Amygdala (tissue), 56 donors: ENCODE data around the gene LARP4B.

ENCODE experiments used
- DNase-seq, 56 donors: peaks; one replicate each; lab custom pipeline; 2025; lab: John Stamatoyannopoulos, UW

The LARP4B gene

DNA sequence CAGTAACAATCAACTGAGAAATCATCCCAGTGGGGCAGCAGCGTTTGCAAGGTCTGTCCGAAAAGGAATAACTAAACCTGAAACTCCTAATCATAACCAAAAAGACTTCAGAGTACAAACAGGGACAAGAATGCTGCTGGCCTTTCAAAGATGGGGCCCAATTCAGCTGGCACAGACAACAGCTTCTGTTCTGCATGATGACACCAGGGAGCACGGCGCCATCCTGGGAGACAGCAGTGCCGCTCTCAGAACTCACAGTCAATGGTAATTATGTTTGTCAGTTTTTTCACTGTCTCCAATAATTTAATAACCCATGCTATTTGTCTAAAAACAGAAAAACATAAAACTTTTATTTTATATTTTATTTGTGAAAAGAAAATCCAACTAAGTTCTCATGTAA, 90.0 kb downstream of the LARP4B start:
- peak in 1 of 56 donors; percentile 27 for DNase-seq

DNA sequence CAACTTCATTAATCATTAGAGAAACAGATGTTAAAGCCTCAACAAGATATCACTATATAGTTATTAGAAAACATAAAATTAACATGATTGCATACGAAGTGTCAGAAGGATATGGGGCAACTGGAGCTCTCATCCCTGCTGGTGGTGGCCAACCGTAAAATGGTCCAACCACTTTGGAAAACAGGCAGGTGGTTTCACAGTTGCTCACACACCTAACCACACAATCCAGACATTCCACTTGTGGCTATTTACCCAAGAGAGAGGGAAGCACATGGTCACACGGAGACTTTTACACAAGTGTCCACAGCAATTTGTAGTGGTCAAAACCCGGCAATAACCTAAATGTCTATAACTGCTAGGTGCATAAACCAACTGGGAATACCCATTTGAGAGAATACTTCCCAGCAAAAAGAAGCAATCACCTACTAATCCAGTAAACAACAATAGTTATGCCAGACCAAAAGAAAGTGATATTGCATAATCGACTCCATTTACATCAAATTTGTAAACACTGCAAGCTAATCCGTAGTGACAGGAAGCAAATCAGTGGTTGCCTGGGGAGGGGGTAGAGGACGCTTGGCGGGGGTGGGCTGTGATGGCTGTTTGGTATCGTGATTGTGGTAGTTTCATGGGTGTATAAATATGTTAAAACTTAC, 91.8 kb downstream of the LARP4B start:
- no peak for DNase-seq

DNA sequence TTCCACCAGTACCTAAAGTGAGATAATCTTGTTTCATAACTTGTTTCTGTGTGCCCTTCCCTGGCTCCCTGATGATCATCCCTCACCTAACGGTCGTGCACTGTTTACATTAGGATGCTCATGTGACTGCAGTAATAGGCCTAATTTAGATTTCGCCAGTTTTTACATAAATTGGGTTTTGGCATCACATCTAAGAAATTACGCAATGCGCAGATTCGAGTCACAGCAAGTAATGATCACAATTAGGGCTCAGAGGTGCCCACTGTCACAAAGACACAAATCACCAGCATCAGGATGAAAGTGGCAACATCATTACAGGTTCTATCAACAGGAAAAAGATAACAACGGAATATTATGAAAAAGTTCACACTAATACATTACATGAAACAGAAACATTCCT, 94.7 kb downstream of the LARP4B start:
- no peak for DNase-seq

DNA sequence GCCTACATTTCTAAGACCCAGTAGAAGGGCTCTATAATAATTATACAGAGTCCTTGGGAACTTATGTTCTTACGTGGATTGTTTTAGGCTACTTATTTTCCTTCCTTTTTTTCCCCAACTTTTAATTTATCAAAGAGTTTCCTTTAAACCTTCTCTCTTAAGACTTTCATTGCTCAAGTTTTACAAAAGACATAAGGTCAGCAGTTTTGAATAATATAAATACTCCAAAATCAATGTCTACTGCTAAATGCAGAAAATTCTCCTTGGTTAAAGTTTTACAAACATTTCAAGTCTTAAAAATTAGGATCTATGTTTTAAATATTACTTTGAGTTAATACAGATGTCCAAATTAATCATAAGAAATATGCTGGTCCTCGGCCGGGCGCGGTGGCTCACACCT, 97.0 kb downstream of the LARP4B start:
- DNase-seq: no peak

DNA sequence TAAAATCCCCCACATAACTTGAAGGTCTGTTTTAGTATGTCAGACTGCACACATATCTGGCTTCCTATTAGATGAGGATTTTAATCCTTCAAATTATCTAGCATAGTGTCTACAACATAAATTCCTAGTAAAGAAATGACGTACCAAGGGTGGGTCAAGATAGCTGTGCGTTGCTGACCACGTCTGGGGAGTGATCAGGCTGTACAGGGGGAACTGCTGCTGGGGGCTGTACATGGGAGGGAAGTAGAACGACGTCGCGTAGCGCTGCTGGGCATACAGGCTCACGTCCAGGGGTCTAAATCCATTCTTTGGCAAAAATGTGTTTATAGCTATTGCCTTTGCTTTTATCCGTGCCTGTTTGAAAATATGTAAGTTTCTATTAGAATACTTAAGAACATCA, 102.3 kb downstream of the LARP4B start:
- DNase-seq: no peak

DNA sequence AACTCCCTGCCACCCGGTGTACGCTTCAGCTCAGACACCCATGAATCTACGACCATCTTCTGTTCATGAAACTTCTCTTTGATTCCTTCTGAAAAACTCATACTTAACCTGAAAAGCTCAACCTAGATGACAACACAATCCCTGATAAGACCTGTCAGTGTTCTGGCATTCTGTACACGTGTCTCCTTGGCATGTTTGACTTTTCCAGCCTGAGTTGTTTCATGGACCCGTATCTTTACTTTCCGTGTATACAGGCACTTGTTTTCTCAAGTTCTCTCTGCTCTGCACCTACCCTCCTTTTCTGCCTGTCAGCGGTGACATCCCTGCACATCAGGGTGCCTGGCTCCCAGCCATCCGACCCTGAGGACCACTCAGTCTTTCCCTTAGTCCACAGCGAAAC, 103.3 kb downstream of the LARP4B start:
- no peak for DNase-seq

DNA sequence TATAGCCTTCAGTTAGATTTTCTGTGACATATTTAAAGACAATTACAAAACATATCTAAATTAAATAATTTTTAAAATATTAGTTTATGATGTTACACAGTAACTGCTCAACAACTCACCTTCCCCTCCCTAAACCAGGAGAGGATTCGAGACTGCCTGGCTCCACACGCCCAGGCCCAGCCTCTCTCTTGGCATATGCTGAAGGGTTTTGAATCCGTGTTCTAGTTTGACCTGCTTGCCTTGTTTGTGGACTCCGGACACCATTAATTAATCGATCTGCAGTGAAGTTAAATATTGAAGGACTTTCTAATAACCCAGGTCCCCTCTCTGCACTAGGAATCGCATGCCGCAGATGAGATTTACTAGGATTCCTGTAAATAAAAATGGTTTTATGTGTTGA, 106.6 kb downstream of the LARP4B start:
- DNase-seq: no peak

DNA sequence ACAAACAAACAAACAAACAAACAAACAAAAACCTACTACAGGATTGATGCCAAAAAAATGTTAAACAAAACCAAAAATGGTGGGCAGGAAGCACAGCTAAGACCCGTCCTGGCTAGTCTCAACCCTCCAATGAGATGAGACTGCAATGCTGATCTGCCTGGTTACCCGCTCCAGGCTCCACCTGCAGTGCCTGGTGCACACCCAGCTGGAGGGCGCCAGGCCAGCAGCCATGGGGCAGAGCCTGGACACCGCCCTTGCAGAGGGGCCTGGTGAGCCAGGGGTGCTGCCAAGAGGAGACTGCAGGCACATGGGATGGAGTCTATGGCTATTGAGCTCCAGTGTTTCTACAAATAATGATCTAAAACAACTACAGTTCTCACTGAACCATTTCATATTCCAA, 107.0 kb downstream of the LARP4B start:
- DNase-seq: peak in 1 of 56 donors; percentile 14

DNA sequence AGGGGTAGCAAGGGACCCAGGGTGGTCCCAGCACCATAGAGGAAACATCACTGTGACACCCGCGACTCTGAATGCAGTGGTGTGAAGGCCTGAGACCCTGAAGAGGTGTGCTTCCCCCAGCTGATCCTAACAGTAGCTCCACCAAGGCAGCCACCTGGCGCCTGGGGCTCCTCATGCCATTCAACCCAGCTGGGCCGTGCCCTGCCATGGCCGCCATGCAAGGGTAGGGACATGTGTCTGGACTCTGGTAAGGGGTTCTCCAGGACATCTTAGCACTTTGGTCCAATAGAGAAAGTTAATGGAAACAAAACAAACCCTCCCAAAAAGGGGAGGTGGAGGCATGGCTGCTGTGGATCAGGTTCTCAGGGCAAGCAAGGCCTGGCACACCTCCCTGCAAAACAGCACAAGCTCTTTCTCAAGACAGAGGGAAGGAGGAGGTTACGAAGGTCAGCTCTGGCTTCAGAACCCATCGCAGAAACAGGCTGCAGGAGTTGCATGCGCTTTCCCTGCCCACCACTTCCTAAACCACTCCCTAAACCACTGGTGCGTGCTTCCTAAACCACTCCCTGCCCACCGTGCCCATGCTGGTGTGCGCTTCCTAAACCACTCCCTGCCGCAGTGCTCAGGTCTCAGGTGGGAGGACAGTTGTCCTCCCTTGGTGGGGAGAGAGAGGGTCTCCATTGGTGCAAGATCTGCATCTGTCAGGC, 108.7 kb downstream of the LARP4B start:
- DNase-seq: no peak

DNA sequence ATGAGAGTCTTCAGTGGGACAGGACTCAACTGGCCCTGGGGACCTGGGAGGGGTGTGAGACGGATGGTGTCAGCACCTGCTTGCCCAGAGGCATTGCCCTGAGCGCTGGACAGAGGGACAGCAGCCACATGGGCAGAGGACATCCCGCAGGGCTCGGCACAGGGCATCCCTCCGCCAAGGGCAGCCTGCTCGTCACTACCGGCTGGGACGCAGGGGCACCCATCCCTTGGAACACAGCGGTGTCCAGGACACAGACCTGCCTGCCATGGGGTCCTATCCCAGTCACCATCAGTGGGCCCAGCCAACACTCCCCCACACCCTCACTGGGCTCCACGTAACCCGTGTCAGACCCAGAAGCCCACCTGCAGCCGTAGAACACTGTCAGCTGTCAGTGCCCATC, 109.3 kb downstream of the LARP4B start:
- DNase-seq: no peak

DNA sequence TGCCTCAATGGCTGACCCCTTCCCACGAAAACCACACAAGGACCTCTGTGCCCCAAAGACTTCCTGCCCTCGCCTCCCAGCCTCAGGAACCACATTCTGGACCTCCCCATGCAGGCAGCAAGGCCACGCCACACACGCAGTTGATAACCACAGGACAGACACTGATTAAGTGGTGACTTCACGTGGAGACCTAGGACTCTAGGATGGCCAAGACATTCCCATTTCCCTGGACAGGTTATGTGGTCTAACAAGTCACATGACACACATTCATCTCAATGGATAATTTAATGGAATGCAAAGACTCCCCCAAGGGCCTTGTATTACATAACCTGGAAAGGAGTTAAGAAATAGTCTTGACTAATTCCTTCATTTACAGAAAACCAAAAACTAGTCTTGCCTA, 110.2 kb downstream of the LARP4B start:
- no peak for DNase-seq

DNA sequence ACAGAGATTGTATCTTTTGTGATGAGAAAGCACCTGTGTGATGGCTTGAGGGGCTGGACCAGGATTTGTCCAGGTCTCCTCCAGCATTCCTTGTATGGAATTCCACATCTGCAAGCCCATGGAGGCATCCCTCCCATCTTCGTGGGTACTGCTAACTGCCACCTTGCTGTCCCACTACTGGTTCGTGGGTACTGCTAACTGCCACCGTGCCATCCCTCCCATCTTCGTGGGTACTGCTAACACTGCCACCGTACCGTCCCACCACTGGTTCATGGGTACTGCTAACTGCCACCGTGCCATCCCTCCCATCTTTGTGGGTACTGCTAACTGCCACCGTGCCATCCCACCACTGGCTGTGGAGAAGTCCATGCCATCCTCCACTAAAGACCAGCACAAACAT, 111.7 kb downstream of the LARP4B start:
- no peak for DNase-seq

DNA sequence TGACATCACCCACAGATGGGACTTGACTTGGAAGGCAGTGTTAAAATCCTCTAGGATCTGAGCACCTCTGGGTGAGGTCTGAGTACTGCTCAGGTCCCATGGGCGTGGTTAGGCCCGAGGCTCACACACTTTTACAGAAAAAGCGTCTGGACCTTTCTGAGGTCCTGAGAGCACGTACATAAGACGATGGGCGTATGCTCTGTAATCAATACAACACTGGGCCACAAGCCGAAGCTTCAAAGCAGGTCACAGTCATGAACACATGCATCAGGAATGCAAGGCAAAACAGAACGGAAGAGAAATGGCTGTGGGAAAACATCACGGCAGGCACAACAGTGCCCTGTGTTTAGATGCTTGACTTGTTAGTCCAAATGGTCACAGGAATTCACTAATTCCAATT, 112.2 kb downstream of the LARP4B start:
- no peak for DNase-seq

DNA sequence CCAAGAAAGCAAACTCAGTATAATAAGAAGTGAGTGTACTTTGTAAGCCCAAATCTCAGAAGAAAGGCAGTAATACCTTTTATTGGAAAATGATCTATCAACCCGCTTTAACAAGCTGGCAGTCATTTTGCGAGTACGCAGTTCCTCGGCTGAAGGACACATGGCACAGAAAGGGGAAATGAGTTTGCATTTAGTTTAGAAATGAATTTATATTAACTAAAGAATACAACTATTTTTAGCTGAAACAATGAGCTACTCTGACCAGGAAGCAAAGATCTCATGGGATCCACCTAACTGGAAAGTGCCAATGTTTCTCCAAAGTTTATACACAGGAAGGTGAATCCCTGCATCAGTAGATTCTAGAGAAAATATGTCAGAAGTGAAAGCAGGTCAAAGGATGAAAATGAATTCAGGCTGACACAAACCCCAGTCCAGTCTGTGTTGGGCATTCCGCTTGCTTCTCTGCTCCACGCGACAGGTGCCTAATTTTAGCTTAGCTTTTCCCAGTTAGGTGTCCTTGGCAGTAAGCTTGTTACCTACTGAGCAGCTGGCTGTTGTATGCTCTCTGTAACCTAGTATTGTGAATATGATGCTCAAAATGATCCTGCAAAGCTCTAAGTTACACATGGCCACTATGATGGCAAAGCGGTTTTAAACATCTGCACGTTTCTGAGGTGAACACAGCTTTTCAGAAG, 112.8 kb downstream of the LARP4B start:
- no peak for DNase-seq

DNA sequence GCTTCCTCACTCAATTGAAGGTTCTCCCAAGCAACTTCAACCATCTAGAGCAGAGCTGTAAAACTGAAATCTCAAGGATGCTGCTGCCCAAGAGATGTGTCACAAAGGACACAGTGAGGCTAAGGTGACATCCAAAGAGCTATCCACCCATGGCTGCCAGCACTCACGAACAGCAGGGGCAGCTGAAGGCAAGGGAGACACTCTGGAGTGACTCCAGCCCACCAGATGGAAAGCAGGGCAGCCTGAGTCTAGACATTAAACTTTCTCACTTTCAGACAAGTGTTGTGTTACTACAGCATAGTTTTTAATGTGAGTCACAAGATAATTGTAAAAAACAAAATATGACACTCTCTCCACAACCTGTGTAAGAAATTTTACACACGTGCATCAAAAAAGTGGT, 113.5 kb downstream of the LARP4B start:
- DNase-seq: no peak

DNA sequence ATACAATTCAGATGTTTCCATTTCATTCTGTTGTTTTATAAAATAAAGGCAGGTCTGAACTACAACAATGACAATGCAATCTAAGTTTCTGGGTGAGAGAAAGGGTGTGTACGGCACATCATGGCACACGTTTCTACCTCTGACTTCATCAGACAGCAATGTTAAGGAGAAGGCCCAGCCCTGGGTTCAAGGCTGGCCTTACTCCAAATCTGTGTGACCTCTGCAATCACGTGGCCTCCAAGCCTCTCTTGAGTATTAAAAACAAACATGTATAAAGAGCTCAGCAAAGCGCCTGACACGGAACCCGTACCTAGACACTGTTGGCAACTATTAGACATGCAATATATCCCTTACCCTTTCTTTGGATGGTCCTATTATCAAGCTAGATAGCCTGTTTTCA, 114.1 kb downstream of the LARP4B start:
- no peak for DNase-seq

DNA sequence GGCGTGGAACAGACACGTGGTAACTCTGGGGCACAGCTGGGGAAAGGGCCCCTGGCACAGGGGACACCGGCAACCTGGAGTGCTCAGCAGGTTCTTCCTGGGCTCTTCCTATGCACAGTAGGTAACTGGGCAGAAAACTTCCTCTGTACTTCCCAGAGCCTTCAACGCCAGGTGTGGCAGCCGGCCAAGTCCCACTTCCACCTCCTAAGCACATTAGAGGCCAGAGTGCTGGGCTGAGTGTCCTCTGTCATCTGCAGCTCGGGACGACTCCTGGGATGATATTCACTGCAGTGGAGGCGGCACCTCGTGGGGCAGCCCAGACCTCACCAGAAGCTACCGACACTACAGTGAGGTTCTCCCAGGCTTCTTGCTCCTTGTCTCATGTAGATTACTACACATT, 114.5 kb downstream of the LARP4B start:
- no peak for DNase-seq

DNA sequence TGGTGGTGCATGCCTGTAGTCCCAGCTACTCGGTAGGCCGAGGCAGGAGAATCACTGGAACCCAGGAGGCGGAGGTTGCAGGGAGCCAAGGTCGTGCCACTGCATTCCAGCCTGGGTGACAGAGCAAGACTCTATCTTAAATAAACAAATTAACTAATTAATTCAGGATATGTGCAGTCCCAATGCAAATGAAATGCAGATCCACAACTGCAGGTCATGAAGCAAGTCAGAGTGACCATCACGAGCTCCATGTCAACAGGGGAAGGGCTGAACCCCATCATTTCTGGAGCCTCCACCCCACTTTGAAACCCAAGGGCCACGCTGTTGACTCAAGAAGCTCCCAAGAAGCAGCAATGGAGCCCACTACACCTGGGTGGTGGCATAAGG, 115.4 kb downstream of the LARP4B start:
- DNase-seq: no peak

DNA sequence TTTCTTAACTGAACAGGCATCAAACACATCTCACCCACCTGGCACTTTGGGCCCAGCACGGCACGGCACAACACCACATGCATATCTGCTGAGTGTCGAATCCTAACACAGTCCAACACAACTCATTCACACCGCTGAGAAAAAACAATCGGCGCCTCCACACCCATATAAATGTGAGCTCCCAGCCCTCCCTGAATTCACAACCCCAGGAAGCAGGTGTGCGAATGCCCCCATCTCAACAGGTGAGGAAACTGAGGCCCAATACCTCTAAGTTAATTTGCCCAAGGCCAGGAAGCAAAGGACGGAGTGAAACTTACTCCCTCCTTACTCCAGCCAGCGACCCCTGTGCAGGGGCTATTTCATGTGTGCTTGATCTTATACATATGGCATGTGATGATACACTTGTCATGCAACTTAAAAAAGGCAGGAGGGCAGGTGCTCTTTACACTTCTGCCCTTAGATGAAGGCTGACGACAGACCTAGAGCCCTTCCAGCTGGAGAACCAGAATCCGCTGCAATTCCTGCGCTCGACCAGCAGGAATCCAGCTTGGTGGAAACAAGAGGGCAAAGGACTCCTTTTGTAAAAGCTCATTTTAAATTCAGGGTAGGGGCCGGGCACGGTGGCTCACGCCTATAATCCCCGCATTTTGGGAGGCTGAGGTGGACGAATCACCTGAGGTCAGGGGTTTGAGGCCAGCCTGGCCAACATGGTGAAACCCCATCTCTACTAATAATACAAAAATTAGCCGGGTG, 116.0 kb downstream of the LARP4B start:
- no peak for DNase-seq

DNA sequence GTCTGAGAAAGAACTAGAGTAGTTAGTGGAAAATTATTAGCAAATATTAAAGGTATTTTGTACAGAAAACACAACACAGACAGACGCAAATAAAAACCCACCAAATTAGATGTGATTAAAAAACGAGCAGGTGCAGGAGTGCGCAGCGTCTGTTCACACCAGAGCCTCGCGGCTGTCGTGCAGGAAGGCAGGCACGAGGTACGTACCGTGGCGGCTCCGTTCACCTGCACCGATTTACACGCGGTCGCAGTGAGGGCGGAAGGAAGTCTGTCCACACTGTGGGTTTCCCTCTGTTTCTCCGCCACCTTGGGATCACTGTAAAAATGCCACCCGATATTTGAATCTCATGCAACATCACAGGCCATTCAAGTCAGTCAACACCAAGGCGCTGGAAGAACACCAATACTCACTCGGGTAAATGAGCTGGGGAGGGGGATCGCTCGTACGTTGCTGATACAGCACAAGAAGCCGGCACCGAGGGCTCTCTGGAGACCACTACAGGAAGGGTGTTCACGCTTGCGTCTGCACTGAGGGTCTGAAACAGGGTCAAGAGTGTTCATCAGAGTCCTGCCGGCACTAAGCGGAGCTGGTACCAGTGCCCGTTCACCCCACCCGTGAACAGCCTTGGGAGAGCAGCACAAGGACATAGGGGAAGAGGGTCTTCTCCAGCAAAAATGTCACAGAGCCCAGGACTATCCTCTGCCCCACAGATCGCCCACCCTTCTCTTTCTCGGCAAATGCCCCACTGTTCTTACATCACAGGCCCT, 116.8 kb downstream of the LARP4B start:
- no peak for DNase-seq

DNA sequence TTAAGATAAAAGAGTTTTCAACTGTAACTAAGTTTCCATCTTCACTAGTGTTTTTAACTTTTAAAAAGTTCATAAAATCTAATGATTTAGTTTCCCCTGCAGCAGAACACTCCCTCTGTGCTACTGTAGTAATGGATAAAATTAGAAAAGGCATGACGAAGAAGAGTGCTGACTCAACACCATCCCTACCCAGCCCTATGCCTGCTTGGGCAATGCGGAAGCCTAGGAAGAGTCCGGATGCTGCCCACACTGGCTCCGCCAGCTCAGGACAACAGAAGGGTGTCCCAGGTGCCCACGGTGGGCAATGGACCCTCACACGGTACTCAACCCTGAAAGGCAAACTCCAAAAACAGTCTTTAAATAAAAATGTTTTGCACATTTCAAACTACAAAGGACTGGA, 118.2 kb downstream of the LARP4B start:
- no peak for DNase-seq
